Measurements from ENCODE around the gene GFRA1.

DNA sequence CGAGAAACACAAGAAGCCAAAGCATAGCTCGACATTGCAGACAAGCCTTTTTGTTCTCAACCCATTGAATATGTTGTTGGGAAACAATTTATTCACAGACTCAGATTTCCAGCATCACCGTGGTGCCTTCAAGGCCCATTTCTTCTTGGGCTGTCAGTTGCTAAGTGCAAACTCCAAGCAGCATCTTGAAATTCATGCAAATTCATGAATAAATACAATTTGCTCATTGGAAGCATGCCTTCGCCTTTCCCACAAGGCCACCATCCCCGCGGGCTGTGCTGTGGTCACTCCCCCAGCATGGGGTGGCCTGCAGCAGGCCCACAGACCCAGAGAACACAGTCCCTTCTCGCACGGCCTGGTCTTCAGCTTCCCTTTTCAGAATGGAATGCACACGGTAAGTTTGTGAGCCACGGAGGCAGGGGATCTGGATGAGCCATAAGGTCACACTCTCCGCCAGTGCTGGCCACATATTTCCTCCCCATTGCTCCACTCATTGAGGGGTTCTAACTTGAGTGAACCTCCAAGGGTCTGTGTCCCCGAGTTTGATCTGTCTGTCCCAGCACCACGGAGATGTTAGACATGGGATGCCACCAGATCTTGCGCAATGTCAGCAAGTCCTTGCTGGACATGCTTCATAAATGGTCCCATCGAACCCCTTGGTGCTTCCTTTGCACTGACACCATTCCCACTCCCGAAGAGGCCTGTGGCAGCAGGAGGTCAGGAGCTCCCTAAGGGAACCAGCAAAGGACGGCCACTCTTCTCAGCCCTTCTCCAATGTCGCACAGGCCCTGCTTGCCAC is 109.5 kb downstream of the GFRA1 start:
- TF ChIP-seq CTCF (IDR thresholded peaks at IDR 0.05) (no peak), EZH2 (IDR thresholded peaks at IDR 0.05; ENCODE audit: borderline replicate concordance, insufficient read depth, low read depth, low read length, poor library complexity, severe bottlenecking) (no peak)

Measured in B cell (primary cell).